SK-N-SH treated with all-trans-retinoic acid at 6 μM for 48 hours (cell line): ENCODE results near the gene SPSB2.

Source experiments
- CREB5 ChIP-seq: fragments of 250-450 bp; sonication (Bioruptor Pico); IDR thresholded peaks from 2 replicates; pipeline ENCODE4 v1.5.1; 2020; ENCODE audit warnings: low read depth, mild to moderate bottlenecking, moderate library complexity
- CSDC2 ChIP-seq: fragments of 250-450 bp; sonication (Bioruptor Pico); IDR thresholded peaks from 2 replicates; pipeline ENCODE4 v1.5.0; 2020; ENCODE audit warnings: mild to moderate bottlenecking, moderate library complexity
- OSR1 ChIP-seq: fragments of 250-450 bp; sonication (Bioruptor Pico); IDR thresholded peaks from 2 replicates; pipeline ENCODE4 v1.8.0; 2022; ENCODE audit warnings: moderate library complexity, mild to moderate bottlenecking, inconsistent platforms
- PATZ1 ChIP-seq: fragments of 250-450 bp; sonication (Bioruptor Pico); IDR thresholded peaks from 2 replicates; pipeline ENCODE4 v1.8.0; 2020; ENCODE audit warnings: mild to moderate bottlenecking, moderate library complexity, borderline replicate concordance
- RARB ChIP-seq: fragments of 250-450 bp; sonication (Bioruptor Pico); IDR thresholded peaks from 2 replicates; pipeline ENCODE4 v1.8.0; 2021; ENCODE audit warnings: mild to moderate bottlenecking, moderate library complexity
- SNAI2 ChIP-seq: fragments of 250-450 bp; sonication (Bioruptor Pico); IDR thresholded peaks from 2 replicates; pipeline ENCODE4 v1.5.0; 2020; ENCODE audit warnings: mild to moderate bottlenecking, moderate library complexity
- TCF4 ChIP-seq: fragments of 250-450 bp; sonication (Bioruptor Pico); IDR thresholded peaks from 2 replicates; pipeline ENCODE4 v1.8.0; 2021; ENCODE audit warnings: mild to moderate bottlenecking, moderate library complexity, borderline replicate concordance
- TOX ChIP-seq: fragments of 250-450 bp; sonication (Bioruptor Pico); IDR thresholded peaks from 2 replicates; pipeline ENCODE4 v1.8.0; 2021; ENCODE audit warnings: mild to moderate bottlenecking, moderate library complexity, borderline replicate concordance
- ZC3H10 ChIP-seq: fragments of 250-450 bp; sonication (Bioruptor Pico); IDR thresholded peaks from 2 replicates; pipeline ENCODE4 v1.5.1; 2021; ENCODE audit warnings: mild to moderate bottlenecking, moderate library complexity
- ZFP3 ChIP-seq: fragments of 250-450 bp; sonication (Bioruptor Pico); IDR thresholded peaks from 2 replicates; pipeline ENCODE4 v1.5.0; 2020; ENCODE audit warnings: mild to moderate bottlenecking, moderate library complexity

- TF ChIP-seq RARB (CRISPR knock-in tag) (no peak), ZFP3 (no peak), ZC3H10 (CRISPR knock-in tag) (no peak), CREB5 (CRISPR knock-in tag) (no peak), TCF4 (CRISPR knock-in tag) (no peak), SNAI2 (CRISPR knock-in tag) (no peak), CSDC2 (CRISPR knock-in tag) (no peak), PATZ1 (CRISPR knock-in tag) (no peak), TOX (CRISPR knock-in tag) (no peak), OSR1 (no peak)
Observed at GRCh38 chr12:6823182-6824084, 49.7 kb downstream of the SPSB2 start.
